ENCODE measurements around the gene RABGAP1L.

DNA sequence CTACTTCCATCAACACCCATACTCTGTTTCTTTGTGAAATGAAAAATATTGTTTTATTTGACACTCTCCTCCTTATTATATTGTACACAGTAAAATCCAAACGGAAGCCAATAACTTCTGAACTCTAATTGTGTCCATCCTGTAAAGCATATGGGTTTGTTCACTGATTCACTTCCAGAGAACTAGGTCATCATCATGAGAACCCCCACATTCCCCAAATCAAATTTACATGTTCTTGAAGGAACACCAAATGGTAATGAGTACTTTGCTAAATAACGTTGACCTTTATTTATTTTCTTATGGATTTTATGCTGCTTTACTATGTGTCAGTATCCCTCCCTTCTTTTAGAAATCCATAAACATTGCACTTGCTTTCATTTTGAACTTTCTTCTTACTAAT, 627.0 kb downstream of the RABGAP1L start:
- TF ChIP-seq, protein P1, sequence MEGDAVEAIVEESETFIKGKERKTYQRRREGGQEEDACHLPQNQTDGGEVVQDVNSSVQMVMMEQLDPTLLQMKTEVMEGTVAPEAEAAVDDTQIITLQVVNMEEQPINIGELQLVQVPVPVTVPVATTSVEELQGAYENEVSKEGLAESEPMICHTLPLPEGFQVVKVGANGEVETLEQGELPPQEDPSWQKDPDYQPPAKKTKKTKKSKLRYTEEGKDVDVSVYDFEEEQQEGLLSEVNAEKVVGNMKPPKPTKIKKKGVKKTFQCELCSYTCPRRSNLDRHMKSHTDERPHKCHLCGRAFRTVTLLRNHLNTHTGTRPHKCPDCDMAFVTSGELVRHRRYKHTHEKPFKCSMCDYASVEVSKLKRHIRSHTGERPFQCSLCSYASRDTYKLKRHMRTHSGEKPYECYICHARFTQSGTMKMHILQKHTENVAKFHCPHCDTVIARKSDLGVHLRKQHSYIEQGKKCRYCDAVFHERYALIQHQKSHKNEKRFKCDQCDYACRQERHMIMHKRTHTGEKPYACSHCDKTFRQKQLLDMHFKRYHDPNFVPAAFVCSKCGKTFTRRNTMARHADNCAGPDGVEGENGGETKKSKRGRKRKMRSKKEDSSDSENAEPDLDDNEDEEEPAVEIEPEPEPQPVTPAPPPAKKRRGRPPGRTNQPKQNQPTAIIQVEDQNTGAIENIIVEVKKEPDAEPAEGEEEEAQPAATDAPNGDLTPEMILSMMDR (IDR thresholded peaks at IDR 0.05 in 8 of 11, conservative IDR thresholded peaks at IDR 0.05 in 3 of 11): no peak
- TF ChIP-seq POLR2AphosphoS5 (IDR thresholded peaks at IDR 0.05) (no peak), POLR2A (IDR thresholded peaks at IDR 0.05) (no peak)

Measured in spleen (tissue), 7 donors.